Neural cell (in vitro differentiated cells): ENCODE data around the gene RYR1.

Experiments
- CTCF ChIP-seq: fragments of 450-650 bp; IDR thresholded peaks from 2 replicates; pipeline ENCODE4 v1.5.1; 2014; ENCODE audit warnings: antibody characterized with exemption, mild to moderate bottlenecking, moderate library complexity; ENCODE audit not compliant: poor library complexity, severe bottlenecking
- EZH2 ChIP-seq: fragments of 200-600, 300-800 bp; shearing (Covaris generic), sonication (generic); IDR thresholded peaks from 2 replicates; pipeline ENCODE4 v1.6.1; 2014; ENCODE audit warnings: antibody characterized with exemption, low read length, borderline replicate concordance, mild to moderate bottlenecking; ENCODE audit not compliant: insufficient read depth, poor library complexity, severe bottlenecking

GRCh38 chr19:38517321-38517720, 83.8 kb downstream of the RYR1 start:
- TF ChIP-seq CTCF (no peak), EZH2 (no peak)
